DND-41 (cell line): Measurements from ENCODE around the gene CD7.

Experiments used
- ATAC-seq: fragments of 200-7000 bp; cut with Tn5 transposase; 3 replicates; pipeline ENCODE4 v1.9.1; 2021; ENCODE audit warnings: low read depth; ENCODE audit not compliant: insufficient read depth
- DNase-seq: peaks from one replicate; pipeline ENCODE4 v3.0.0-alpha.2; 2020
- H2AFZ ChIP-seq: 2 replicates; pipeline ENCODE4 v1.6.0; 2012; ENCODE audit warnings: low read depth, low read length
- H3K27ac ChIP-seq: 2 replicates; pipeline ENCODE4 v1.5.1; 2012; ENCODE audit warnings: low read length, inconsistent platforms
- H3K27me3 ChIP-seq: fragments of 200-600 bp; sonication (generic); 2 replicates; pipeline ENCODE4 v1.6.0; 2012; ENCODE audit warnings: low read length, mild to moderate bottlenecking, inconsistent platforms; ENCODE audit not compliant: insufficient read depth, poor library complexity
- H3K36me3 ChIP-seq: 2 replicates; pipeline ENCODE4 v1.5.1; 2012; ENCODE audit warnings: low read length, inconsistent platforms; ENCODE audit not compliant: insufficient read depth
- H3K4me1 ChIP-seq: 2 replicates; pipeline ENCODE4 v1.5.1; 2012; ENCODE audit warnings: mild to moderate bottlenecking, low read length; ENCODE audit not compliant: insufficient read depth
- H3K4me2 ChIP-seq: 2 replicates; pipeline ENCODE4 v1.6.0; 2012; ENCODE audit warnings: mild to moderate bottlenecking, moderate library complexity, low read length, inconsistent platforms; ENCODE audit not compliant: insufficient read depth
- H3K4me3 ChIP-seq, 2 experiments: fragments of 200-600 bp in 1 of 2; shearing (Covaris generic) in 1 of 2; 2 replicates each; pipeline ENCODE4 v1.5.1; 2012 to 2016; ENCODE audit warnings: inconsistent platforms in 2 of 2, low read length in 2 of 2, mild to moderate bottlenecking in 2 of 2, low read depth in 1 of 2, moderate library complexity in 1 of 2
- H3K79me2 ChIP-seq: 2 replicates; pipeline ENCODE4 v1.6.0; 2012; ENCODE audit warnings: low read length, inconsistent platforms; ENCODE audit not compliant: insufficient read depth
- H3K9ac ChIP-seq: 2 replicates; pipeline ENCODE4 v1.6.0; 2012; ENCODE audit warnings: low read depth, mild to moderate bottlenecking, inconsistent platforms, low read length, moderate library complexity
- H3K9me3 ChIP-seq: 2 replicates; pipeline ENCODE4 v1.5.1; 2012; ENCODE audit warnings: low read length, moderate library complexity, mild to moderate bottlenecking, inconsistent platforms; ENCODE audit not compliant: insufficient read depth, severe bottlenecking
- H4K20me1 ChIP-seq: 2 replicates; pipeline ENCODE4 v1.6.0; 2012; ENCODE audit warnings: low read length; ENCODE audit not compliant: insufficient read depth
- EZH2 ChIP-seq: IDR thresholded peaks from 3 replicates; pipeline ENCODE4 v1.6.1; 2012; ENCODE audit warnings: borderline replicate concordance, low read depth, mild to moderate bottlenecking, moderate library complexity, low read length, inconsistent platforms; ENCODE audit not compliant: severe bottlenecking
- TF ChIP-seq, protein P1 (sequence below): IDR thresholded peaks from 2 replicates; pipeline ENCODE4 v1.5.1; 2012; ENCODE audit warnings: borderline replicate concordance, low read length, moderate library complexity, mild to moderate bottlenecking; ENCODE audit not compliant: poor library complexity, severe bottlenecking; ENCODE audit errors: extremely low read depth

Gene CD7

GRCh38 chr17:82287013-82287867 lies 30.2 kb downstream of the CD7 start:
- no peaks in the 10 kb centered on the region for H4K20me1 ChIP-seq
- no peak overlapping the region for H3K27ac ChIP-seq
- ATAC-seq (no peak), DNase-seq (no peak)
- TF ChIP-seq, protein P1, sequence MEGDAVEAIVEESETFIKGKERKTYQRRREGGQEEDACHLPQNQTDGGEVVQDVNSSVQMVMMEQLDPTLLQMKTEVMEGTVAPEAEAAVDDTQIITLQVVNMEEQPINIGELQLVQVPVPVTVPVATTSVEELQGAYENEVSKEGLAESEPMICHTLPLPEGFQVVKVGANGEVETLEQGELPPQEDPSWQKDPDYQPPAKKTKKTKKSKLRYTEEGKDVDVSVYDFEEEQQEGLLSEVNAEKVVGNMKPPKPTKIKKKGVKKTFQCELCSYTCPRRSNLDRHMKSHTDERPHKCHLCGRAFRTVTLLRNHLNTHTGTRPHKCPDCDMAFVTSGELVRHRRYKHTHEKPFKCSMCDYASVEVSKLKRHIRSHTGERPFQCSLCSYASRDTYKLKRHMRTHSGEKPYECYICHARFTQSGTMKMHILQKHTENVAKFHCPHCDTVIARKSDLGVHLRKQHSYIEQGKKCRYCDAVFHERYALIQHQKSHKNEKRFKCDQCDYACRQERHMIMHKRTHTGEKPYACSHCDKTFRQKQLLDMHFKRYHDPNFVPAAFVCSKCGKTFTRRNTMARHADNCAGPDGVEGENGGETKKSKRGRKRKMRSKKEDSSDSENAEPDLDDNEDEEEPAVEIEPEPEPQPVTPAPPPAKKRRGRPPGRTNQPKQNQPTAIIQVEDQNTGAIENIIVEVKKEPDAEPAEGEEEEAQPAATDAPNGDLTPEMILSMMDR, result no peak
- no peak for TF ChIP-seq EZH2
- no peaks in the 10 kb centered on the region for H3K36me3 ChIP-seq
- H3K9me3 ChIP-seq, result no peaks in the 10 kb centered on the region
- no peak overlapping the region for H3K9ac ChIP-seq
- no peaks in the 10 kb centered on the region for H3K27me3 ChIP-seq
- H3K4me2 ChIP-seq, result no peak overlapping the region
- H3K4me1 ChIP-seq, result peaks cover 19% of the 10 kb centered on the region
- H2AFZ ChIP-seq, result no peak overlapping the region
- peaks cover 7% of the 10 kb centered on the region for H3K79me2 ChIP-seq
- H3K4me3 ChIP-seq, result no peak overlapping the region

DNA sequence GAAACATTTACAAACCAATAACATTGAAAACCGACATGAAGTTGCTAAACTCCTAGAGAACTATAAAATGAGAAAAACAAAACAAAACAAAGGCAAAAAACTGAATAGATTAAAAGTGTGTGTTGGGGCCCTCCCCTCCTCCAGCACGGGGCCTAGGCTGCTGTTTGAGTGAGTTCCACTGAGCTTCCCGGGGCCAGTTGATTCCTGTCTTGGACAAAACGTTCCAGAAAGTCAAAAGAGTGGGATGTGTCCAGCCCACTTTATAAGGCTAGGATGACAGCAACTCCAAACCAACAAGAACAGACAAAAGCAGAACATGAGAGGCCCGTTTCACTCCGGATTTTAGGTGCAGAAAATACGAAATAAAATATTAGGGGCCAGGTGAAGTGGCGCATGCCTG lies 32.3 kb downstream of the CD7 start:
- Histone ChIP-seq H3K9ac (no peak overlapping the region), H3K4me1 (peaks cover 9% of the 10 kb centered on the region), H3K79me2 (no peaks in the 10 kb centered on the region), H3K4me2 (no peak overlapping the region), H3K27ac (no peak overlapping the region), H3K9me3 (no peaks in the 10 kb centered on the region), H3K4me3 (no peak overlapping the region), H2AFZ (no peak overlapping the region), H3K36me3 (no peaks in the 10 kb centered on the region), H3K27me3 (no peaks in the 10 kb centered on the region), H4K20me1 (no peaks in the 10 kb centered on the region)
- ATAC-seq (no peak), DNase-seq (no peak)
- TF ChIP-seq EZH2, result no peak
- TF ChIP-seq, protein P1, result no peak

DNA sequence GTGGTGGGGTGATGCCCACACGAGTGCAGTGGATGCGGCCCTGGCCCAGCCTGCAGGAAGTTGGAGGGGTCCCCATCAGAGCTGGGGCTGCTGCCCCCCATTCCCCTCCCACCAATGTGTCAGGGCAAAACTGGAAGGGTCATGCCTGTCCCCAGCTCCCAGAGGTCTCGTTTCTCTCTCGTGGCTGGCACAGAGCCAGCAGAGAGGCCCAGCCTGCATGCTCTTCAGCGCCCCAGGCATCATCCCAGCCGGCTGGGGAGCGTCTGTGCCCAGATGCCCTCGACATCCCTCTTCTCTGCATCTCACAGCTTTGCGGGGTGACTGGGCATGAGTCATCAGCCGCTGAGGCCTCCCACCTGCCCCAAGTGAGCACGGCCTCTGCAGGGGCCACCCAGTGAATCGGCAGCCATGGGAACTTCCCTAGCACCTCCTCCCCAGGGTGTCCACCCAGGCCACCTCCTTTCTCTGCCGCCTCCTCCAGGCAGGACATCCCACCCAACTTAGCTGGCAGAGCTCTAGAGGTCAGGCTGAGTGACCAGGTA lies 34.1 kb downstream of the CD7 start:
- H3K4me2 ChIP-seq, result no peak overlapping the region
- H4K20me1 ChIP-seq, result no peaks in the 10 kb centered on the region
- no peaks in the 10 kb centered on the region for H3K27me3 ChIP-seq
- ATAC-seq (no peak; the same call in 2 of the 3 replicates), DNase-seq (no peak)
- H3K36me3 ChIP-seq, result no peaks in the 10 kb centered on the region
- no peaks in the 10 kb centered on the region for H3K79me2 ChIP-seq
- no peak overlapping the region for H3K9ac ChIP-seq
- TF ChIP-seq, protein P1, result no peak
- no peak for TF ChIP-seq EZH2
- no peak overlapping the region for H3K4me3 ChIP-seq
- H2AFZ ChIP-seq, result no peak overlapping the region
- H3K4me1 ChIP-seq, result peaks cover 5% of the 10 kb centered on the region
- no peak overlapping the region for H3K27ac ChIP-seq
- no peaks in the 10 kb centered on the region for H3K9me3 ChIP-seq
